KMS-11 (cell line): ENCODE results near the gene FOXJ2.

ENCODE experiments used
- H2AFZ ChIP-seq: fragments of 200-600 bp; sonication (generic); 2 replicates; pipeline ENCODE4 v1.6.1; 2016; ENCODE audit warnings: antibody characterized with exemption, mixed run types, low read depth
- H3K27ac ChIP-seq: fragments of 200-600 bp; sonication (generic); 2 replicates; pipeline ENCODE4 v1.6.1; 2016; ENCODE audit warnings: mild to moderate bottlenecking, mixed run types
- H3K27me3 ChIP-seq: fragments of 200-600 bp; sonication (generic); 2 replicates; pipeline ENCODE4 v1.6.1; 2017; ENCODE audit warnings: mild to moderate bottlenecking, low read depth, mixed run types, moderate library complexity; ENCODE audit not compliant: insufficient read depth
- H3K36me3 ChIP-seq: fragments of 200-600 bp; sonication (generic); 2 replicates; pipeline ENCODE4 v1.6.1; 2017; ENCODE audit warnings: mild to moderate bottlenecking, mixed run types; ENCODE audit not compliant: insufficient read depth
- H3K4me1 ChIP-seq: fragments of 200-600 bp; sonication (generic); 2 replicates; pipeline ENCODE4 v1.6.1; 2016; ENCODE audit warnings: mild to moderate bottlenecking, low read depth, mixed run types; ENCODE audit not compliant: poor library complexity, severe bottlenecking
- H3K4me2 ChIP-seq: fragments of 200-600 bp; sonication (generic); 2 replicates; pipeline ENCODE4 v1.7.0; 2016; ENCODE audit warnings: mild to moderate bottlenecking, mixed run types
- H3K4me3 ChIP-seq: fragments of 200-600 bp; sonication (generic); IDR thresholded peaks from 2 replicates; pipeline ENCODE4 v1.6.1; 2017; ENCODE audit warnings: low read depth, low read length, mixed read lengths; ENCODE audit not compliant: insufficient read depth
- H3K79me2 ChIP-seq: fragments of 200-600 bp; sonication (generic); 2 replicates; pipeline ENCODE4 v1.6.1; 2016; ENCODE audit warnings: low read depth, mixed run types; ENCODE audit not compliant: insufficient read depth
- H3K9ac ChIP-seq: fragments of 200-600 bp; sonication (generic); 2 replicates; pipeline ENCODE4 v1.6.1; 2016; ENCODE audit warnings: mild to moderate bottlenecking, mixed run types
- H4K20me1 ChIP-seq: fragments of 200-600 bp; sonication (generic); 2 replicates; pipeline ENCODE4 v1.6.1; 2016; ENCODE audit warnings: mild to moderate bottlenecking, mixed run types; ENCODE audit not compliant: insufficient read depth
- TF ChIP-seq, protein P1 (sequence below): fragments of 200-600 bp; sonication (generic); conservative IDR thresholded peaks from 2 replicates; pipeline ENCODE4 v1.6.1; 2017; ENCODE audit warnings: low read depth, mild to moderate bottlenecking, antibody characterized with exemption, low read length, moderate library complexity, mixed read lengths

Gene FOXJ2

DNA sequence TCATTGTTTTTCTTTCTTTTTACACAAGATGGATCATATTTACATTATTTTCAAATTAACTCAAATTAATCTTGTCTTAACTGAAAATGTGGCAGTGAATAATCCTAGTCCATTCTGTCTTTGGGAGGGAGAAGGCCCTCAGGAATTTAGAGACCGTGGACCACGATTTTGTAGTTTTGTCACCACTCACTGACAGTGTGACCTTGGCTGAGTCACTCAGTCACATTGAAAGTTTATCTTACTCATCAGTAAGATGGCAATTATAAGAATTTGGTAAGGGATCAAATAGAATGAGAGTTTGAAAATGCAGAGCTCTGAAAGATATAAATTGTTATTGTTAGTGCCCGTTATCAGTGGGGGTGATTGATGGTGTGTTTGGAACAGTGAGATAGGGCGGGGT is 16.4 kb downstream of the FOXJ2 start:
- no peaks in the 10 kb centered on the region for H3K79me2 ChIP-seq
- no peak overlapping the region for H3K9ac ChIP-seq
- peaks cover 3% of the 10 kb centered on the region for H3K4me1 ChIP-seq
- no peaks in the 10 kb centered on the region for H4K20me1 ChIP-seq
- no peak overlapping the region for H2AFZ ChIP-seq
- no peaks in the 10 kb centered on the region for H3K27me3 ChIP-seq
- TF ChIP-seq, protein P1, sequence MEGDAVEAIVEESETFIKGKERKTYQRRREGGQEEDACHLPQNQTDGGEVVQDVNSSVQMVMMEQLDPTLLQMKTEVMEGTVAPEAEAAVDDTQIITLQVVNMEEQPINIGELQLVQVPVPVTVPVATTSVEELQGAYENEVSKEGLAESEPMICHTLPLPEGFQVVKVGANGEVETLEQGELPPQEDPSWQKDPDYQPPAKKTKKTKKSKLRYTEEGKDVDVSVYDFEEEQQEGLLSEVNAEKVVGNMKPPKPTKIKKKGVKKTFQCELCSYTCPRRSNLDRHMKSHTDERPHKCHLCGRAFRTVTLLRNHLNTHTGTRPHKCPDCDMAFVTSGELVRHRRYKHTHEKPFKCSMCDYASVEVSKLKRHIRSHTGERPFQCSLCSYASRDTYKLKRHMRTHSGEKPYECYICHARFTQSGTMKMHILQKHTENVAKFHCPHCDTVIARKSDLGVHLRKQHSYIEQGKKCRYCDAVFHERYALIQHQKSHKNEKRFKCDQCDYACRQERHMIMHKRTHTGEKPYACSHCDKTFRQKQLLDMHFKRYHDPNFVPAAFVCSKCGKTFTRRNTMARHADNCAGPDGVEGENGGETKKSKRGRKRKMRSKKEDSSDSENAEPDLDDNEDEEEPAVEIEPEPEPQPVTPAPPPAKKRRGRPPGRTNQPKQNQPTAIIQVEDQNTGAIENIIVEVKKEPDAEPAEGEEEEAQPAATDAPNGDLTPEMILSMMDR = no peak
- H3K27ac ChIP-seq = no peak overlapping the region
- no peak overlapping the region for H3K4me2 ChIP-seq
- no peaks in the 10 kb centered on the region for H3K36me3 ChIP-seq
- no peak overlapping the region for H3K4me3 ChIP-seq

DNA sequence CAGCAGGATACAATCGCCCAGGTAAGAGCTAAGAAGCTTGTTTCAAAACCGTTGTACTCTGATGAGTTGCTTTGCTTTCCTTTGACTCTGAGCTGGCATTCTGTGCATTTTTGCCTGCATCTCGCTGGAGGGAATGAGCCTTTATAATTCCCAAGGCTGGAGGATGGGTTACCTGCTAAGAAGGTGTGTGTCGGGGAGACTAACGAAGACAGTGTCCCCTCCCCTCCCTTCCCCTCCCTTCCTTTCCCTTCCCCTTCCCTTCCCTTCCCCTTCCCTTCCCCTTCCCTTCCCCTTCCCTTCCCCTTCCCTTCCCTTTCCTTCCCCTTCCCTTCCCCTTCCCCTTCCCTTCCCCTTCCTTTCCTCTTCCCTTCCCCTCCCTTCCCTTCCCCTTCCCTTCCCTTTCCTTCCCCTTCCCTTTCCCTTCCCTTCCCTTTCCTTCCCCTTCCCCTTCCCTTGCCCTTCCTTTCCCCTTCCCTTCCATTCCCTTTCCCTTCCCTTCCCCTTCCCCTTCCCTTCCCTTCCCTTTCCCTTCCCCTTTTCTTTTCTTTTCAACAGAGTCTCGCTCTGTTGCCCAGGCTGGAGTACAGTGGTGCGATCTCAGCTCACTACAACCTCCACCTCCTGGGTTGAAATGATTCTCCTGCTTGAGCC is 18.2 kb downstream of the FOXJ2 start:
- H3K79me2 ChIP-seq = no peaks in the 10 kb centered on the region
- H3K4me2 ChIP-seq = no peak overlapping the region
- H3K27me3 ChIP-seq = no peaks in the 10 kb centered on the region
- H3K4me3 ChIP-seq = no peak overlapping the region
- no peaks in the 10 kb centered on the region for H3K36me3 ChIP-seq
- H4K20me1 ChIP-seq = no peaks in the 10 kb centered on the region
- TF ChIP-seq, protein P1 = no peak
- no peak overlapping the region for H3K9ac ChIP-seq
- no peak overlapping the region for H3K27ac ChIP-seq
- H2AFZ ChIP-seq = no peak overlapping the region
- H3K4me1 ChIP-seq = peaks cover 2% of the 10 kb centered on the region

DNA sequence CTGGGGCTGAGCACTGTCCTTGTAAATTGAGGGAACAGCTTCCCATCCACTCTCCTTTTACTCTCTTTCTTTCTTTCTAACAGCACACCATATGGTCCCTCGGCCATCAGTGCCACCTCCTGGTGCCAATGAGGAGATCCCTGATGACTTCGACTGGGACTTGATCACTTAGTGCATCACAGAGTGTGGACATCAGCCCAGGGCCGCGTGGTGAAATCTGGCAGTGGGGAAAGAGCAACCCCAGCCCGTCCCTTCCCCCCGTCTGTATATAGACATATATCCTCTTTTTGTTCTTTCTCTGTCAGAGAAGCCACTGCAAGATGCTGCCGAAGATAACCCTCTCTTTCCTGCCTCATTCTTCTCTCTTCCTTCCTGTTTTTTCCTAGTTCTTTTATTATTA is 20.2 kb downstream of the FOXJ2 start:
- Histone ChIP-seq H3K27ac (no peak overlapping the region), H3K9ac (no peak overlapping the region), H3K4me1 (peaks cover 4% of the 10 kb centered on the region), H3K27me3 (no peaks in the 10 kb centered on the region), H4K20me1 (no peaks in the 10 kb centered on the region), H3K4me2 (no peak overlapping the region), H3K4me3 (no peak overlapping the region), H3K79me2 (no peaks in the 10 kb centered on the region), H3K36me3 (no peaks in the 10 kb centered on the region), H2AFZ (no peak overlapping the region)
- TF ChIP-seq, protein P1 = no peak

DNA sequence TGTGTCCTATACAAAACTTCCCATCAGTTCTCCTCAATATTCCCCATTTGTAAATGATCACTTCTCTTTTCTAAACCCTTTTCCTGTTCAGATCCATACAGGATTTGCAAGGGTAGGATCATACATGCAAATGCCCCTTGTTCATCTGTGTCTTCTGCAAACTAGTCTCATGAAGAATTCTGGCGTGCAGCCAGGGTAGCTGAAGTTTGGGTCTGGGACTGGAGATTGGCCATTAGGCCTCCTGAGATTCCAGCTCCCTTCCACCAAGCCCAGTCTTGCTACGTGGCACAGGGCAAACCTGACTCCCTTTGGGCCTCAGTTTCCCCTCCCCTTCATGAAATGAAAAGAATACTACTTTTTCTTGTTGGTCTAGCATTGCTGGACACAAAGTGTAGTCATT is 22.3 kb downstream of the FOXJ2 start:
- H3K9ac ChIP-seq = no peak overlapping the region
- no peaks in the 10 kb centered on the region for H3K27me3 ChIP-seq
- peaks cover 12% of the 10 kb centered on the region for H3K4me1 ChIP-seq
- H3K36me3 ChIP-seq = no peaks in the 10 kb centered on the region
- H3K4me3 ChIP-seq = no peak overlapping the region
- H3K27ac ChIP-seq = no peak overlapping the region
- no peak overlapping the region for H3K4me2 ChIP-seq
- H4K20me1 ChIP-seq = no peaks in the 10 kb centered on the region
- H2AFZ ChIP-seq = no peak overlapping the region
- no peaks in the 10 kb centered on the region for H3K79me2 ChIP-seq
- TF ChIP-seq, protein P1 = no peak
